ACC112 (cell line): Measurements from ENCODE around the gene CD37.

Source experiments
- H2AFZ ChIP-seq: fragments of 200-600 bp; sonication (generic); one replicate; pipeline ENCODE4 v1.6.0; 2017; ENCODE audit warnings: antibody characterized with exemption, low read length; ENCODE audit not compliant: unreplicated experiment
- H3K27ac ChIP-seq: fragments of 200-600 bp; sonication (generic); 2 replicates; pipeline ENCODE4 v1.5.1; 2014; ENCODE audit warnings: low read depth, mild to moderate bottlenecking, antibody characterized with exemption, low read length, moderate library complexity
- H3K27me3 ChIP-seq: fragments of 200-600 bp; sonication (generic); 2 replicates; pipeline ENCODE4 v1.6.1; 2014; ENCODE audit warnings: mild to moderate bottlenecking, antibody characterized with exemption, low read length, moderate library complexity, mixed read lengths; ENCODE audit not compliant: insufficient read depth
- H3K36me3 ChIP-seq: fragments of 200-600 bp; sonication (generic); 2 replicates; pipeline ENCODE4 v1.6.1; 2016; ENCODE audit warnings: mild to moderate bottlenecking, antibody characterized with exemption, low read length, moderate library complexity, mixed read lengths; ENCODE audit not compliant: insufficient read depth
- H3K4me1 ChIP-seq: fragments of 200-600 bp; sonication (generic); one replicate; pipeline ENCODE4 v1.6.1; 2016; ENCODE audit warnings: low read length, mixed read lengths; ENCODE audit not compliant: insufficient read depth, unreplicated experiment, control insufficient read depth
- H3K4me3 ChIP-seq: fragments of 200-600 bp; sonication (generic); 2 replicates; pipeline ENCODE4 v1.5.1; 2014; ENCODE audit warnings: mild to moderate bottlenecking, low read depth, low read length
- H3K79me2 ChIP-seq: fragments of 200-600 bp; sonication (generic); one replicate; pipeline ENCODE4 v1.6.0; 2016; ENCODE audit warnings: low read length; ENCODE audit not compliant: control insufficient read depth, unreplicated experiment, insufficient read depth

The CD37 gene

GRCh38 chr19:49383599-49383998 lies 48.4 kb downstream of the CD37 start:
- no peaks in the 10 kb centered on the region for H3K4me1 ChIP-seq
- no peaks in the 10 kb centered on the region for H3K27me3 ChIP-seq

GRCh38 chr19:49387936-49388372 lies 52.7 kb downstream of the CD37 start, which contains the start of gene KASH5:
KASH5 (plus strand) TSS chr19:49388249; CDS start chr19:49390884, 2,635 bp downstream.
- H3K36me3 ChIP-seq, result no peaks in the 10 kb centered on the region
- no peak within 1 kb of the TSS for H2AFZ ChIP-seq
- no peaks in the 10 kb centered on the region for H3K79me2 ChIP-seq
- H3K4me1 ChIP-seq, result no peaks in the 10 kb centered on the region
- H3K27ac ChIP-seq, result no peak within 1 kb of the TSS
- no peak within 1 kb of the TSS for H3K4me3 ChIP-seq
- no peaks in the 10 kb centered on the region for H3K27me3 ChIP-seq

More at GRCh38 chr19:49383599-49383998, 48.4 kb downstream of the CD37 start:
- H3K36me3 ChIP-seq, result no peaks in the 10 kb centered on the region
- no peak overlapping the region for H3K27ac ChIP-seq
- no peak overlapping the region for H2AFZ ChIP-seq
- H3K4me3 ChIP-seq, result no peak overlapping the region
- H3K79me2 ChIP-seq, result no peaks in the 10 kb centered on the region

GRCh38 chr19:49389406-49389805 lies 54.2 kb downstream of the CD37 start:
- H3K27me3 ChIP-seq, result no peaks in the 10 kb centered on the region
- H3K4me3 ChIP-seq, result no peak overlapping the region
- no peaks in the 10 kb centered on the region for H3K79me2 ChIP-seq
- no peaks in the 10 kb centered on the region for H3K4me1 ChIP-seq
- no peak overlapping the region for H2AFZ ChIP-seq
- no peaks in the 10 kb centered on the region for H3K36me3 ChIP-seq
- no peak overlapping the region for H3K27ac ChIP-seq
